Activated B cell treated with CpG ODN at 0.5 μM for 24 hours (primary cell): ENCODE measurements around the gene DEPDC7. TPM values are rescaled to one million over a fixed set of nuclear protein-coding genes. Genes with fewer than 3 reads are reported as not detected.

ENCODE experiments used
- ATAC-seq: fragments of 200-7000 bp; cut with Tn5 transposase; one replicate; pipeline ENCODE4 v1.10.0; 2021; ENCODE audit warnings: low read depth, mild to moderate bottlenecking, moderate library complexity
- CTCF ChIA-PET: fragments of 350-600 bp; sonication (Branson Sonifier 250); formaldehyde crosslinking; loops from one replicate; lab custom pipeline; 2021; ENCODE audit warnings: antibody characterized with exemption; lab: Charles Lee
- POLR2A ChIA-PET: fragments of 350-600 bp; sonication (Branson Sonifier 250); formaldehyde crosslinking; loops from one replicate; lab custom pipeline; 2021; ENCODE audit warnings: antibody characterized with exemption; lab: Charles Lee
- DNase-seq: peaks from one replicate; pipeline ENCODE4 v3.0.0; 2022
- H3K27ac Mint-ChIP-seq: one replicate; pipeline ENCODE4 v1.8.0; 2020; ENCODE audit warnings: mixed read lengths
- H3K27me3 Mint-ChIP-seq: one replicate; pipeline ENCODE4 v1.8.0; 2021; ENCODE audit warnings: mixed read lengths
- H3K36me3 Mint-ChIP-seq: one replicate; pipeline ENCODE4 v1.8.0; 2021; ENCODE audit warnings: low read depth, mixed read lengths
- H3K4me1 Mint-ChIP-seq: one replicate; pipeline ENCODE4 v1.8.0; 2021; ENCODE audit warnings: mixed read lengths
- H3K4me3 Mint-ChIP-seq: one replicate; pipeline ENCODE4 v1.8.0; 2020; ENCODE audit warnings: mild to moderate bottlenecking, mixed read lengths
- H3K9me3 Mint-ChIP-seq: one replicate; pipeline ENCODE4 v1.8.0; 2020; ENCODE audit warnings: mixed read lengths
- intact Hi-C: fragments of 100-400 bp; cut with micrococcal nuclease; formaldehyde crosslinking; loops from one replicate; pipeline ENCODE4 v1.15.1; 2024
- total RNA-seq: library from RNA; stranded (reverse); gene quantifications from 2 replicates; pipeline ENCODE4 v1.2.3, GENCODE V29; 2022
- TF ChIP-seq, protein P1 (sequence below): fragments of 200-600 bp; IDR thresholded peaks from one replicate; pipeline ENCODE4 v1.8.0; 2022; ENCODE audit warnings: antibody characterized with exemption, mild to moderate bottlenecking

The DEPDC7 gene
- total RNA-seq, 1 donor from 2014 or later: not detected

DNA sequence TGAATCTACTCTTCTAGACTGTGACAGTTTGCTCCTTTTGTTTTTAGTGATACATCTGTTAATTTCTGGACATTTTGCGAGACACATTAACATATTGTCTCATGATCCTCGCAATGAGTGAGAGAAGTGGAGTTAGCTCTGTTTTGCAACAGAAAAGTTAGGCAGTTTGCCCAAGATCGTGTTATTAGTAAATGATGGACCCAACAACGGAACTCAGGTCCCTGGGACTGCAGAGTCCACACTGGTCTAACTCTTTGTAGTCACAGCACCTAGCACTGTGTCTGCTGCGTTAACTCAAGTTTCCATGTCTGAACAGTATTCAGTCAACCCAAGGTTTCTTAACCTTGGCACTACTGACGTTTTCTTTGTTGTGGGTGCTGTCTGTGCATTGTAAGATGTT lies 3.2 kb downstream of the DEPDC7 start:
- CTCF ChIA-PET: no interaction called here
- Mint-ChIP-seq H3K9me3 (no peaks in the 10 kb centered on the region), H3K27ac (no peak overlapping the region), H3K27me3 (peaks cover 43% of the 10 kb centered on the region), H3K36me3 (no peaks in the 10 kb centered on the region), H3K4me3 (no peak overlapping the region), H3K4me1 (peaks cover 9% of the 10 kb centered on the region)
- POLR2A ChIA-PET: no interaction called here
- intact Hi-C loops: no loop called here
- ATAC-seq: no peak
- TF ChIP-seq, protein P1, sequence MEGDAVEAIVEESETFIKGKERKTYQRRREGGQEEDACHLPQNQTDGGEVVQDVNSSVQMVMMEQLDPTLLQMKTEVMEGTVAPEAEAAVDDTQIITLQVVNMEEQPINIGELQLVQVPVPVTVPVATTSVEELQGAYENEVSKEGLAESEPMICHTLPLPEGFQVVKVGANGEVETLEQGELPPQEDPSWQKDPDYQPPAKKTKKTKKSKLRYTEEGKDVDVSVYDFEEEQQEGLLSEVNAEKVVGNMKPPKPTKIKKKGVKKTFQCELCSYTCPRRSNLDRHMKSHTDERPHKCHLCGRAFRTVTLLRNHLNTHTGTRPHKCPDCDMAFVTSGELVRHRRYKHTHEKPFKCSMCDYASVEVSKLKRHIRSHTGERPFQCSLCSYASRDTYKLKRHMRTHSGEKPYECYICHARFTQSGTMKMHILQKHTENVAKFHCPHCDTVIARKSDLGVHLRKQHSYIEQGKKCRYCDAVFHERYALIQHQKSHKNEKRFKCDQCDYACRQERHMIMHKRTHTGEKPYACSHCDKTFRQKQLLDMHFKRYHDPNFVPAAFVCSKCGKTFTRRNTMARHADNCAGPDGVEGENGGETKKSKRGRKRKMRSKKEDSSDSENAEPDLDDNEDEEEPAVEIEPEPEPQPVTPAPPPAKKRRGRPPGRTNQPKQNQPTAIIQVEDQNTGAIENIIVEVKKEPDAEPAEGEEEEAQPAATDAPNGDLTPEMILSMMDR: no peak
- no peak for DNase-seq

DNA sequence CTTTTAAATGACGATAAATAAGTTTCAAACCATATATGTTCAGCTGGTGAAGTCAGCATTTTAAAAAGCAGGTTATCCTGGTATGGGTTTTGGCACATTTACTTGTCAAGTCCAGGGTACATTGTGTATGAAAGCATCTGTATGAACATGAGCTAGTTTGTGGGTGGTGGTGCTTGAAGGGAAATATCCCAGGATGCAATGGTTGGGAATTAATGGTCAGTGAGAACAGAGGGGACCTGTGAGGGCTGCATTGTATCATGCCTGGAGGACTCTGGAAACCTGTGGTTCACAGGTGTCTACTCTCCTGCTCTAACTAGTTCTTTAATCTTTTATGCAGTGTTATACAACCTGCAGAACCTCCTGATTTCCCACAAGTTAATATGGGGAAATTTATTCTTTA lies 5.8 kb downstream of the DEPDC7 start:
- Mint-ChIP-seq H3K9me3 (no peaks in the 10 kb centered on the region), H3K4me1 (peaks cover 1% of the 10 kb centered on the region), H3K27ac (no peak overlapping the region), H3K4me3 (no peak overlapping the region), H3K36me3 (no peaks in the 10 kb centered on the region), H3K27me3 (peaks cover 36% of the 10 kb centered on the region)
- ChIA-PET POLR2A (no interaction called here), CTCF (interaction anchor here (1.8 kb wide), 1 partner anchor 44 kb away, joined by 5 read pairs; no protein-coding TSS in a partner anchor)
- TF ChIP-seq, protein P1: no peak
- DNase-seq (no peak), ATAC-seq (no peak)
- intact Hi-C loops: no loop called here

DNA sequence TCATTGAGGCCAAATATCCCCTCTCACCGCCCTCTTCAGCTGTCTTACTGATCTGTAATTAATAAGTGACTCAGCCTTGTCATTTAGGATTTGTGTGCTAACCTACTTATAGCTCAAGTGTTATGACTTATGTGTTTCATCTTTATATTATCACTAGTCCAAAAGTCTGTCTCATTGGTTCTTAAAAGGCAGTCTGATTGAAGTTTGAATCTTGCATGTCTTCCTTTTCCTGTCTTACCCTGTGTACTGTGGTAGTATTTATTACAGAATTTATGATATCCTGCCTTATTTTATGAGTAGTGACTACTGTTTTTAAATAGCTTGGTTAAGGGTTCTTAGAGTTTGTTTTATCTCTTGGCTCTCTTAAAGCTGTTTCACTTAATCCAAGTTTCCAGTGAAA lies 6.3 kb downstream of the DEPDC7 start:
- Mint-ChIP-seq H3K36me3 (no peaks in the 10 kb centered on the region), H3K27me3 (peaks cover 33% of the 10 kb centered on the region), H3K27ac (no peak overlapping the region), H3K9me3 (no peaks in the 10 kb centered on the region), H3K4me1 (no peaks in the 10 kb centered on the region), H3K4me3 (no peak overlapping the region)
- no peak for ATAC-seq
- ChIA-PET CTCF (interaction anchor here (1.8 kb wide), 1 partner anchor 44 kb away, joined by 5 read pairs; no protein-coding TSS in a partner anchor), POLR2A (no interaction called here)
- intact Hi-C loops: no loop called here
- no peak for DNase-seq
- TF ChIP-seq, protein P1: no peak

DNA sequence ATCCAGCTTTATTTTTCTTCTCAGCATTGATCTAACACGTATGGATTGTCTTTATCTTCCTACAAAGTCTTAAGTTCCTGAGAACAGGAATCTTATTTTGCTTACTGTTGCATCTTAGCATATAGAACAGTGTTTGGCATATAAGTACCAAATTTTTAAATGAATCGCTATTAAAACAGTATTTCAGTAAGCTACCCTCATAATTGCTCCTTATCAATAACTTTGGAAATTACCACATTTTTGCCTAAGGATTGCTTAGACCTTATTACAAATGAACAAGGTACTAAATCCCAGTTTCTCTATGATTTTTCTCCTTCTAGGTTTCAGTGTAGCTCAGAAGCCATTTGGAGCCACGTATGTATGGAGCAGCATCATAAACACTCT lies 9.7 kb downstream of the DEPDC7 start:
- DNase-seq (no peak), ATAC-seq (no peak)
- Mint-ChIP-seq H3K36me3 (no peaks in the 10 kb centered on the region), H3K27me3 (peaks cover 11% of the 10 kb centered on the region), H3K4me3 (no peak overlapping the region), H3K27ac (no peak overlapping the region), H3K4me1 (no peaks in the 10 kb centered on the region), H3K9me3 (no peaks in the 10 kb centered on the region)
- intact Hi-C loops: no loop called here
- TF ChIP-seq, protein P1: no peak
- CTCF ChIA-PET: no interaction called here
- POLR2A ChIA-PET: interaction anchor here (0.7 kb wide), 1 partner anchor 135 kb away, joined by 4 read pairs; no protein-coding TSS in a partner anchor

DNA sequence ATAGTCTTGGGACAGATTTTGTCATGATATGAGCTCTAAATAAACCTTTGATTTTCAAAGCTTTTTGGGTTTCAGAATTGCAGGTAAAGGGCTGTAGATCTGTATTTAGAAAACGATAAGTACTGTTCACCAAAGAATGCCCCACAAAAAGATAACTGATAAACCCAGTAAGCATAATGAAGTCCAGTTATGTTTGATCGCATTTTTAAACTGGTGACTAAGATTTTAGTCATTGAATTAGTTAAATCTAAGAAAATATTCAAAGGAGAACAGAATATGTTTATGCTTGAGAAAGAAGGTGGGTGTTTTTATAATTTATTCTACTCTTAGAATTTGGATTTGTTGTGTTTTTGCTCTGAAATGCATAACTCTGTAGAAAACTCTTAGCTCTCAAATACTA lies 11.6 kb downstream of the DEPDC7 start:
- ChIA-PET CTCF (no interaction called here), POLR2A (no interaction called here)
- no peak for DNase-seq
- Mint-ChIP-seq H3K27ac (no peak overlapping the region), H3K36me3 (no peaks in the 10 kb centered on the region), H3K4me1 (no peaks in the 10 kb centered on the region), H3K4me3 (no peak overlapping the region), H3K9me3 (no peaks in the 10 kb centered on the region), H3K27me3 (peaks cover 4% of the 10 kb centered on the region)
- TF ChIP-seq, protein P1: no peak
- intact Hi-C loops: no loop called here
- no peak for ATAC-seq
